SK-N-MC (cell line): ENCODE data around the gene KCNQ1.

Experiments
- EZH2 ChIP-seq: fragments of 200-600 bp; sonication (generic); IDR thresholded peaks from one replicate; pipeline ENCODE4 v1.6.1; 2017; ENCODE audit warnings: antibody characterized with exemption
- FOXP2 ChIP-seq: optimal IDR thresholded peaks from 2 replicates; pipeline ENCODE3; 2011; ENCODE audit warnings: mild to moderate bottlenecking, moderate library complexity; ENCODE audit not compliant: insufficient read depth; ENCODE audit errors: extremely low read length, control extremely low read depth
- POLR2AphosphoS5 ChIP-seq: IDR thresholded peaks from 2 replicates; pipeline ENCODE4 v1.6.1; 2012; ENCODE audit warnings: mild to moderate bottlenecking, low read depth, low read length, borderline replicate concordance

DNA sequence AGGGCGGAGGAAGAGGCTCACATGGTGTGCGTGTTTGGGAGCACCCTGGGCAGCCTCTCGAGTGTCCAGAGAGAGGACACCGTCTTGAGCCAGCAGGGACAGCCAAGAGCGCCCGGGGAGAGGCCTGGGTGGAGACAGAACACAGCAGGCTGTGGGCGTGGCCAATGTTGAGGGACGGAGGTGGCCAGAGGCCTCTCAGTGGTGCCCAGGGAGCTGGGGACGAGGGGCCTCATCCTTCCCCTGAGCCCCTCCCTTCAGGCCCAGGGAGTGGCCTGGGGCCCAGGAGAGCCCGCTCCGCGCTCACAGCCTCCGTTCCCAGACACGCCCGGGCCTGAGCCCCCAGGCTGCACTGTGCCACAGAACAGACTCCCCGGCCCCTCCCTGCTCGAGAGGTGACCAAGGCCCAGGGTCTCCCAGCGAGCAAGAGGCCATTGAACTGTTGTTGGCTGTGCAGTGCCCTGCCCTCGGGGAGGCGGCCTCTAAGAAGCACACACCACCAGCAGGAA is 392.3 kb downstream of the KCNQ1 start:
- no peak for TF ChIP-seq EZH2
- TF ChIP-seq POLR2AphosphoS5, result no peak
- no peak for TF ChIP-seq FOXP2
